ENCODE measurements around the gene DNAI4.

DNA sequence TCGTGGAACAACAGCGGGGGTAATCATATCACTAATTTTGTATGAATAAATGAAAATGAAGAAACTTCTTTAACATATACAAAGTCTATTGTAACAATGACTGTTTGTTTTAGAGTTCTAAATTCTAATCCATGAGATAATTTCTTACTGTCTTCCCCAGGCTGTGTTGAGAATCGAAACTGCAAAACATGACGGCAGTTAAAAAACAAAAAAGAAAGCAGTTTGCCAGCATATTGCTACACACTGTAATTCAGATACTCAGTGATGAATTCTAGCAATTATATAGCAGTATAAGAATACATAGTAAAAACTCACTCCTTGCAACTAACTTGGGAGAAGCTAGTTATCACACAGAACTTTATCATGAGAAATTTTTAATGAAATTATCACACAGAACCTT, 145.7 kb downstream of the DNAI4 start:
- no peak for TF ChIP-seq CTCF (IDR thresholded peaks at IDR 0.05; ENCODE audit: low read depth, low read length)
- TF ChIP-seq EZH2phosphoT487 (IDR thresholded peaks at IDR 0.05; ENCODE audit: low read depth), result no peak

Data from OCI-LY3 (cell line).